DND-41 (cell line): Measurements from ENCODE around the gene GTF2B.

ENCODE experiments used
- ATAC-seq: fragments of 200-7000 bp; cut with Tn5 transposase; 3 replicates; pipeline ENCODE4 v1.9.1; 2021; ENCODE audit warnings: low read depth; ENCODE audit not compliant: insufficient read depth
- DNase-seq: peaks from one replicate; pipeline ENCODE4 v3.0.0-alpha.2; 2020
- H2AFZ ChIP-seq: 2 replicates; pipeline ENCODE4 v1.6.0; 2012; ENCODE audit warnings: low read depth, low read length
- H3K27ac ChIP-seq: 2 replicates; pipeline ENCODE4 v1.5.1; 2012; ENCODE audit warnings: low read length, inconsistent platforms
- H3K27me3 ChIP-seq: fragments of 200-600 bp; sonication (generic); 2 replicates; pipeline ENCODE4 v1.6.0; 2012; ENCODE audit warnings: low read length, mild to moderate bottlenecking, inconsistent platforms; ENCODE audit not compliant: insufficient read depth, poor library complexity
- H3K36me3 ChIP-seq: 2 replicates; pipeline ENCODE4 v1.5.1; 2012; ENCODE audit warnings: low read length, inconsistent platforms; ENCODE audit not compliant: insufficient read depth
- H3K4me1 ChIP-seq: 2 replicates; pipeline ENCODE4 v1.5.1; 2012; ENCODE audit warnings: mild to moderate bottlenecking, low read length; ENCODE audit not compliant: insufficient read depth
- H3K4me2 ChIP-seq: 2 replicates; pipeline ENCODE4 v1.6.0; 2012; ENCODE audit warnings: mild to moderate bottlenecking, moderate library complexity, low read length, inconsistent platforms; ENCODE audit not compliant: insufficient read depth
- H3K4me3 ChIP-seq, 2 experiments: fragments of 200-600 bp in 1 of 2; shearing (Covaris generic) in 1 of 2; 2 replicates each; pipeline ENCODE4 v1.5.1; 2012 to 2016; ENCODE audit warnings: inconsistent platforms in 2 of 2, low read length in 2 of 2, mild to moderate bottlenecking in 2 of 2, low read depth in 1 of 2, moderate library complexity in 1 of 2
- H3K79me2 ChIP-seq: 2 replicates; pipeline ENCODE4 v1.6.0; 2012; ENCODE audit warnings: low read length, inconsistent platforms; ENCODE audit not compliant: insufficient read depth
- H3K9ac ChIP-seq: 2 replicates; pipeline ENCODE4 v1.6.0; 2012; ENCODE audit warnings: low read depth, mild to moderate bottlenecking, inconsistent platforms, low read length, moderate library complexity
- H3K9me3 ChIP-seq: 2 replicates; pipeline ENCODE4 v1.5.1; 2012; ENCODE audit warnings: low read length, moderate library complexity, mild to moderate bottlenecking, inconsistent platforms; ENCODE audit not compliant: insufficient read depth, severe bottlenecking
- H4K20me1 ChIP-seq: 2 replicates; pipeline ENCODE4 v1.6.0; 2012; ENCODE audit warnings: low read length; ENCODE audit not compliant: insufficient read depth
- EZH2 ChIP-seq: IDR thresholded peaks from 3 replicates; pipeline ENCODE4 v1.6.1; 2012; ENCODE audit warnings: borderline replicate concordance, low read depth, mild to moderate bottlenecking, moderate library complexity, low read length, inconsistent platforms; ENCODE audit not compliant: severe bottlenecking
- TF ChIP-seq, protein P1 (sequence below): IDR thresholded peaks from 2 replicates; pipeline ENCODE4 v1.5.1; 2012; ENCODE audit warnings: borderline replicate concordance, low read length, moderate library complexity, mild to moderate bottlenecking; ENCODE audit not compliant: poor library complexity, severe bottlenecking; ENCODE audit errors: extremely low read depth

GTF2B gene

DNA sequence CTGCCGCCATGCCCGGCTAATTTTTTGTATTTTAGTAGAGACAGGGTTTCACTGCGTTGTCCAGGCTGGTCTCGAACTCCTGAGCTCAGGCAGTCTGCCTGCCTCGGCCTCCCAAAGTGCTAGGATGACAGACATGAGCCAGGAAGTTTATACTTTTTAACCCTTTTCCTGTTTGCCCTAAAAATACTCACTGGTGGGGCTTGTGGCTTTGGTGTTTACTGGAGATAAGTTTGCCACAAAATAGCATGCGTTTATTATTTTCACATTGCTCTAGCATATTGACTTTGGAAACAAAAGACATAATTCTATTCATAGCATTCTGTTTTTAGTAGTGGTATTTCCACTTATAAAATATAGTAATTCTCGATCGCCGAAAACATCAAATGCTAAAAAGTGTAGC lies 19.8 kb upstream of the GTF2B start:
- Histone ChIP-seq H3K9me3 (no peaks in the 10 kb centered on the region), H4K20me1 (no peaks in the 10 kb centered on the region), H3K4me2 (no peak overlapping the region), H3K4me3 (no peak overlapping the region), H3K79me2 (no peaks in the 10 kb centered on the region), H3K9ac (no peak overlapping the region), H3K27ac (no peak overlapping the region), H3K36me3 (no peaks in the 10 kb centered on the region), H2AFZ (no peak overlapping the region), H3K27me3 (no peaks in the 10 kb centered on the region), H3K4me1 (no peaks in the 10 kb centered on the region)
- DNase-seq: no peak
- ATAC-seq: no peak
- TF ChIP-seq, protein P1, sequence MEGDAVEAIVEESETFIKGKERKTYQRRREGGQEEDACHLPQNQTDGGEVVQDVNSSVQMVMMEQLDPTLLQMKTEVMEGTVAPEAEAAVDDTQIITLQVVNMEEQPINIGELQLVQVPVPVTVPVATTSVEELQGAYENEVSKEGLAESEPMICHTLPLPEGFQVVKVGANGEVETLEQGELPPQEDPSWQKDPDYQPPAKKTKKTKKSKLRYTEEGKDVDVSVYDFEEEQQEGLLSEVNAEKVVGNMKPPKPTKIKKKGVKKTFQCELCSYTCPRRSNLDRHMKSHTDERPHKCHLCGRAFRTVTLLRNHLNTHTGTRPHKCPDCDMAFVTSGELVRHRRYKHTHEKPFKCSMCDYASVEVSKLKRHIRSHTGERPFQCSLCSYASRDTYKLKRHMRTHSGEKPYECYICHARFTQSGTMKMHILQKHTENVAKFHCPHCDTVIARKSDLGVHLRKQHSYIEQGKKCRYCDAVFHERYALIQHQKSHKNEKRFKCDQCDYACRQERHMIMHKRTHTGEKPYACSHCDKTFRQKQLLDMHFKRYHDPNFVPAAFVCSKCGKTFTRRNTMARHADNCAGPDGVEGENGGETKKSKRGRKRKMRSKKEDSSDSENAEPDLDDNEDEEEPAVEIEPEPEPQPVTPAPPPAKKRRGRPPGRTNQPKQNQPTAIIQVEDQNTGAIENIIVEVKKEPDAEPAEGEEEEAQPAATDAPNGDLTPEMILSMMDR: no peak
- TF ChIP-seq EZH2: no peak

DNA sequence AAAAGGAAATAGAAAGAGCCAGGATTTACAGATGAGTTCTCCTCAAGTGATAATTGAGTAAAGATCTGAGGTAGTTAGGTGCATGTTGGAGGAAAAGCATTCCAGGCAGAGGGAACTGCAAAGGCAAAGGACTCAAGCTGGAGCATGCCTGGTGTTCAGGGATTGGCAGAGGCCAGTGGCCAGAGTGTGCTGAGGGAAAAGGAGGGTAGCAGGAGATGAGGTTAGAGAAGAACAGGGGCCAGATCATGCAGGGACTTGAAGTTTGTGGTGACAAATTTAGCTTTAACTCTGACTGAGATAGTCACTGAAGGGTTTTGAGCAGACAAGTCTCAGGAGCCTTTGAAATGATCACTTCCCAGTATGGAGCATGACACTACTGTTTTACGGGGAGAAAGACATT lies 19.0 kb upstream of the GTF2B start:
- H3K4me2 ChIP-seq: no peak overlapping the region
- no peaks in the 10 kb centered on the region for H4K20me1 ChIP-seq
- H3K4me1 ChIP-seq: no peaks in the 10 kb centered on the region
- no peaks in the 10 kb centered on the region for H3K9me3 ChIP-seq
- DNase-seq (no peak), ATAC-seq (no peak)
- H3K27ac ChIP-seq: no peak overlapping the region
- no peaks in the 10 kb centered on the region for H3K79me2 ChIP-seq
- no peaks in the 10 kb centered on the region for H3K36me3 ChIP-seq
- TF ChIP-seq, protein P1: no peak
- no peak for TF ChIP-seq EZH2
- H3K4me3 ChIP-seq: no peak overlapping the region
- no peaks in the 10 kb centered on the region for H3K27me3 ChIP-seq
- no peak overlapping the region for H2AFZ ChIP-seq
- H3K9ac ChIP-seq: no peak overlapping the region

DNA sequence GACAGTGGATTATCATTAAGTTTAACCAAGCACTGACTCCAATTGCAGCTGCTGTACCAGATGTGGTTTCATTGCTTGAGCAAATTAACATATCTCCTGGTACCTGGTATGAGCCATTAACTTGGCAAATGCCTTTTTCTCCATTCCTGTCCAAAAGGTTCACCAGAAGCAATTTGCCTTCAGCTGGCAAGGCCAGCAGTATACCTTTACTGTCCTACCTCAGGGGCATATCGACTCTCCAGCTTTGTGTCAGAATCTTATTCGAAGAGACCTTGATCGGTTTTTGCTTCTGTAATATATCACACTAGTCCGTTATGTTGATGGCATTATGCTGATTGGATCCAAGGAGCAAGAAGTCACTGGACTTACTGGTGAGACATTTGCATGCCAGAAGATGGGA lies 9.5 kb upstream of the GTF2B start:
- H3K4me2 ChIP-seq: no peak overlapping the region
- no peak overlapping the region for H3K9ac ChIP-seq
- H4K20me1 ChIP-seq: no peaks in the 10 kb centered on the region
- no peak overlapping the region for H3K27ac ChIP-seq
- no peak for TF ChIP-seq EZH2
- TF ChIP-seq, protein P1: no peak
- no peaks in the 10 kb centered on the region for H3K79me2 ChIP-seq
- H2AFZ ChIP-seq: no peak overlapping the region
- ATAC-seq (no peak), DNase-seq (no peak)
- H3K27me3 ChIP-seq: no peaks in the 10 kb centered on the region
- no peak overlapping the region for H3K4me3 ChIP-seq
- H3K4me1 ChIP-seq: no peaks in the 10 kb centered on the region
- H3K36me3 ChIP-seq: no peaks in the 10 kb centered on the region
- H3K9me3 ChIP-seq: no peaks in the 10 kb centered on the region
